ENCODE results near the gene DNAJC13. TPM values are rescaled to one million over a fixed set of nuclear protein-coding genes. Genes with fewer than 3 reads are reported as not detected.

Gene DNAJC13
- total RNA-seq, 1 experiment from 2014 or later = 18.0 TPM

GRCh38 chr3:132522353-132522752 lies 105.1 kb downstream of the DNAJC13 start:
- no peak for DNase-seq (ENCODE audit: low read depth)
- in situ Hi-C loops (cut with HindIII; ENCODE audit: low pct_unique_long_range_greater_than_20kb, low sequenced_read_pairs) = no loop called here

GRCh38 chr3:132530624-132531023 lies 113.3 kb downstream of the DNAJC13 start:
- no peak for DNase-seq (ENCODE audit: low read depth)
- in situ Hi-C loops (cut with HindIII; ENCODE audit: low pct_unique_long_range_greater_than_20kb, low sequenced_read_pairs) = no loop called here

GRCh38 chr3:132535575-132536441 lies 118.5 kb downstream of the DNAJC13 start:
- in situ Hi-C loops (cut with HindIII; ENCODE audit: low pct_unique_long_range_greater_than_20kb, low sequenced_read_pairs) = no loop called here

GRCh38 chr3:132536442-132537153 lies 119.3 kb downstream of the DNAJC13 start:
- no peak for DNase-seq (ENCODE audit: low read depth)
- in situ Hi-C loops (cut with HindIII; ENCODE audit: low pct_unique_long_range_greater_than_20kb, low sequenced_read_pairs) = no loop called here

More at GRCh38 chr3:132535575-132536441, 118.5 kb downstream of the DNAJC13 start:
- peak; percentile 46 for DNase-seq (ENCODE audit: low read depth)

- DNase-seq (ENCODE audit: low read depth) = no peak
- in situ Hi-C loops (cut with HindIII; ENCODE audit: low pct_unique_long_range_greater_than_20kb, low sequenced_read_pairs) = no loop called here
These were observed 120.0 kb downstream of the DNAJC13 start for GRCh38 chr3:132537297-132537696.

GRCh38 chr3:132538072-132538471 lies 120.8 kb downstream of the DNAJC13 start:
- DNase-seq (ENCODE audit: low read depth) = no peak
- in situ Hi-C loops (cut with HindIII; ENCODE audit: low pct_unique_long_range_greater_than_20kb, low sequenced_read_pairs) = no loop called here

GRCh38 chr3:132539681-132540080 lies 122.4 kb downstream of the DNAJC13 start:
- DNase-seq (ENCODE audit: low read depth) = no peak
- in situ Hi-C loops (cut with HindIII; ENCODE audit: low pct_unique_long_range_greater_than_20kb, low sequenced_read_pairs) = no loop called here

- in situ Hi-C loops (cut with HindIII; ENCODE audit: low pct_unique_long_range_greater_than_20kb, low sequenced_read_pairs) = no loop called here
- no peak for DNase-seq (ENCODE audit: low read depth)
These were observed 125.3 kb downstream of the DNAJC13 start for GRCh38 chr3:132542577-132542976.

GRCh38 chr3:132543011-132543739 lies 125.9 kb downstream of the DNAJC13 start:
- peak; percentile 30 for DNase-seq (ENCODE audit: low read depth)
- in situ Hi-C loops (cut with HindIII; ENCODE audit: low pct_unique_long_range_greater_than_20kb, low sequenced_read_pairs) = no loop called here

GRCh38 chr3:132544130-132544529 lies 126.8 kb downstream of the DNAJC13 start:
- DNase-seq (ENCODE audit: low read depth) = no peak
- in situ Hi-C loops (cut with HindIII; ENCODE audit: low pct_unique_long_range_greater_than_20kb, low sequenced_read_pairs) = no loop called here

- no peak for DNase-seq (ENCODE audit: low read depth)
- in situ Hi-C loops (cut with HindIII; ENCODE audit: low pct_unique_long_range_greater_than_20kb, low sequenced_read_pairs) = no loop called here
These were observed 128.2 kb downstream of the DNAJC13 start for GRCh38 chr3:132545471-132545870.

- DNase-seq (ENCODE audit: low read depth) = no peak
- in situ Hi-C loops (cut with HindIII; ENCODE audit: low pct_unique_long_range_greater_than_20kb, low sequenced_read_pairs) = no loop called here
These were observed 131.9 kb downstream of the DNAJC13 start for GRCh38 chr3:132549169-132549568.

- DNase-seq (ENCODE audit: low read depth) = no peak
- in situ Hi-C loops (cut with HindIII; ENCODE audit: low pct_unique_long_range_greater_than_20kb, low sequenced_read_pairs) = no loop called here
These were observed 132.7 kb downstream of the DNAJC13 start for GRCh38 chr3:132549890-132550578.

- in situ Hi-C loops (cut with HindIII; ENCODE audit: low pct_unique_long_range_greater_than_20kb, low sequenced_read_pairs) = no loop called here
- no peak for DNase-seq (ENCODE audit: low read depth)
These were observed 133.4 kb downstream of the DNAJC13 start for GRCh38 chr3:132550579-132551305.

- in situ Hi-C loops (cut with HindIII; ENCODE audit: low pct_unique_long_range_greater_than_20kb, low sequenced_read_pairs) = no loop called here
- DNase-seq (ENCODE audit: low read depth) = no peak
These were observed 136.5 kb downstream of the DNAJC13 start for GRCh38 chr3:132553826-132554225.

- in situ Hi-C loops (cut with HindIII; ENCODE audit: low pct_unique_long_range_greater_than_20kb, low sequenced_read_pairs) = no loop called here
- DNase-seq (ENCODE audit: low read depth) = no peak
These were observed 137.1 kb downstream of the DNAJC13 start for GRCh38 chr3:132554437-132554836.

GRCh38 chr3:132555306-132556035 lies 138.2 kb downstream of the DNAJC13 start:
- DNase-seq (ENCODE audit: low read depth) = no peak

More at GRCh38 chr3:132555306-132556035, 138.2 kb downstream of the DNAJC13 start:
- in situ Hi-C loops (cut with HindIII; ENCODE audit: low pct_unique_long_range_greater_than_20kb, low sequenced_read_pairs) = no loop called here

Measured in Caki2 (cell line).